GM11168 (cell line): Measurements from ENCODE around the gene ABCB11.
"Not testable (repeated sequence)": the region's sequence is repeated elsewhere in the genome, so short reads cannot be mapped to it uniquely, and the experiment has no call there.

Experiments used
- in situ Hi-C: fragments of 300-500 bp; cut with MboI; formaldehyde crosslinking; loops from one replicate; pipeline ENCODE4 v1.12.0; 2022; ENCODE audit warnings: low sequenced_read_pairs; ENCODE audit not compliant: unreplicated experiment

ABCB11 gene

GRCh38 chr2:168941297-168941696 is 89.8 kb downstream of the ABCB11 start:
- in situ Hi-C loops: no loop called here

GRCh38 chr2:168939918-168940317 is 91.2 kb downstream of the ABCB11 start:
- in situ Hi-C loops: no loop called here

GRCh38 chr2:168939061-168939460 is 92.1 kb downstream of the ABCB11 start:
- in situ Hi-C loops: no loop called here

- in situ Hi-C loops: no loop called here
These were observed 95.1 kb downstream of the ABCB11 start for GRCh38 chr2:168935810-168936581.

GRCh38 chr2:168934826-168935225 is 96.3 kb downstream of the ABCB11 start:
- in situ Hi-C loops: no loop called here

GRCh38 chr2:168932174-168932573 is 99.0 kb downstream of the ABCB11 start:
- in situ Hi-C loops: not testable (repeated sequence)

GRCh38 chr2:168930242-168930641 is 100.9 kb downstream of the ABCB11 start:
- in situ Hi-C loops: no loop called here

GRCh38 chr2:168929031-168929430 is 102.1 kb downstream of the ABCB11 start:
- in situ Hi-C loops: no loop called here

- in situ Hi-C loops: no loop called here
These were observed 102.9 kb downstream of the ABCB11 start for GRCh38 chr2:168928113-168928831.

GRCh38 chr2:168926621-168927386 is 104.3 kb downstream of the ABCB11 start:
- in situ Hi-C loops: no loop called here

GRCh38 chr2:168920504-168921157 is 110.5 kb downstream of the ABCB11 start:
- in situ Hi-C loops: loop anchor here (25.0 kb wide), 1 partner anchor 758 kb away; no protein-coding TSS in a partner anchor

- in situ Hi-C loops: loop anchor here (10.0 to 25.0 kb wide), 2 partner anchors 572 to 754 kb away; no protein-coding TSS in a partner anchor
These were observed 114.8 kb downstream of the ABCB11 start for GRCh38 chr2:168916331-168916675.

GRCh38 chr2:168915441-168916330 is 115.4 kb downstream of the ABCB11 start:
- in situ Hi-C loops: loop anchor here (10.0 to 25.0 kb wide), 2 partner anchors 571 to 753 kb away; no protein-coding TSS in a partner anchor

- in situ Hi-C loops: loop anchor here (10.0 to 25.0 kb wide), 2 partner anchors 569 to 751 kb away; no protein-coding TSS in a partner anchor
These were observed 117.6 kb downstream of the ABCB11 start for GRCh38 chr2:168913495-168913894.

- in situ Hi-C loops: loop anchor here (10.0 to 25.0 kb wide), 2 partner anchors 568 to 751 kb away; no protein-coding TSS in a partner anchor
These were observed 118.2 kb downstream of the ABCB11 start for GRCh38 chr2:168912901-168913369.

GRCh38 chr2:168912466-168912865 is 118.7 kb downstream of the ABCB11 start:
- in situ Hi-C loops: loop anchor here (10.0 to 25.0 kb wide), 2 partner anchors 568 to 750 kb away; no protein-coding TSS in a partner anchor

GRCh38 chr2:168910330-168910729 is 120.8 kb downstream of the ABCB11 start:
- in situ Hi-C loops: loop anchor here (10.0 to 25.0 kb wide), 2 partner anchors 566 to 748 kb away; no protein-coding TSS in a partner anchor

GRCh38 chr2:168907940-168908662 is 123.0 kb downstream of the ABCB11 start:
- in situ Hi-C loops: loop anchor here (25.0 kb wide), 1 partner anchor 746 kb away; no protein-coding TSS in a partner anchor
